Stomach smooth muscle (tissue), 2 donors: ENCODE results near the gene LDLRAD4.

Source experiments
- H3K27ac ChIP-seq: one replicate; pipeline ENCODE4 v1.7.0; 2013; ENCODE audit warnings: mild to moderate bottlenecking, low read length, inconsistent platforms
- H3K27me3 ChIP-seq, 2 donors: one replicate each; pipeline ENCODE4 v1.7.0; 2013; ENCODE audit warnings: low read length in 2 of 2; ENCODE audit not compliant: insufficient read depth in 2 of 2, control insufficient read depth in 1 of 2
- H3K36me3 ChIP-seq, 2 donors: one replicate each; pipeline ENCODE4 v1.7.0; 2013; ENCODE audit warnings: low read length in 2 of 2; ENCODE audit not compliant: control insufficient read depth in 2 of 2, insufficient read depth in 2 of 2
- H3K4me1 ChIP-seq: one replicate; pipeline ENCODE4 v1.7.0; 2013; ENCODE audit warnings: low read length; ENCODE audit not compliant: control insufficient read depth, insufficient read depth
- H3K4me3 ChIP-seq, 2 donors: one replicate each; pipeline ENCODE4 v1.7.0; 2013; ENCODE audit warnings: low read length in 2 of 2
- H3K9ac ChIP-seq, 2 donors: one replicate each; pipeline ENCODE4 v1.7.0; 2013; ENCODE audit warnings: low read length in 2 of 2, mild to moderate bottlenecking in 1 of 2
- H3K9me3 ChIP-seq, 2 donors: one replicate each; pipeline ENCODE4 v1.7.0; 2013; ENCODE audit warnings: low read length in 2 of 2; ENCODE audit not compliant: control insufficient read depth in 2 of 2
- donor health status: healthy.
- donor health status: Pancreatic carcinoma.

LDLRAD4 gene

GRCh38 chr18:13398631-13399030 lies 180.1 kb downstream of the LDLRAD4 start:
- Histone ChIP-seq H3K9ac (no peak overlapping the region), H3K4me3 (no peak overlapping the region), H3K36me3 (peaks cover 0 to 2% of the 10 kb centered on the region in 2 donors), H3K27ac (no peak overlapping the region), H3K27me3 (no peaks in the 10 kb centered on the region), H3K9me3 (no peaks in the 10 kb centered on the region), H3K4me1 (peaks cover 3% of the 10 kb centered on the region)

GRCh38 chr18:13399511-13399910 lies 181.0 kb downstream of the LDLRAD4 start:
- H3K36me3 ChIP-seq = peaks cover 0 to 2% of the 10 kb centered on the region in 2 donors
- no peaks in the 10 kb centered on the region for H3K9me3 ChIP-seq
- H3K4me1 ChIP-seq = peaks cover 3% of the 10 kb centered on the region
- no peaks in the 10 kb centered on the region for H3K27me3 ChIP-seq
- H3K9ac ChIP-seq = no peak overlapping the region
- H3K4me3 ChIP-seq = no peak overlapping the region
- no peak overlapping the region for H3K27ac ChIP-seq

- Histone ChIP-seq H3K27ac (no peak overlapping the region), H3K4me1 (no peaks in the 10 kb centered on the region), H3K9me3 (no peaks in the 10 kb centered on the region), H3K36me3 (peaks cover 0 to 2% of the 10 kb centered on the region in 2 donors), H3K4me3 (no peak overlapping the region), H3K9ac (no peak overlapping the region), H3K27me3 (no peaks in the 10 kb centered on the region)
These were observed 182.2 kb downstream of the LDLRAD4 start for GRCh38 chr18:13400636-13401315.

GRCh38 chr18:13401404-13401803 lies 182.8 kb downstream of the LDLRAD4 start:
- Histone ChIP-seq H3K27me3 (no peaks in the 10 kb centered on the region), H3K27ac (no peak overlapping the region), H3K4me3 (no peak overlapping the region), H3K4me1 (no peaks in the 10 kb centered on the region), H3K9ac (no peak overlapping the region), H3K36me3 (peaks cover 0 to 2% of the 10 kb centered on the region in 2 donors), H3K9me3 (no peaks in the 10 kb centered on the region)

GRCh38 chr18:13401826-13402225 lies 183.3 kb downstream of the LDLRAD4 start:
- H3K36me3 ChIP-seq = peaks cover 0 to 2% of the 10 kb centered on the region in 2 donors
- H3K27ac ChIP-seq = no peak overlapping the region
- H3K27me3 ChIP-seq = no peaks in the 10 kb centered on the region
- no peak overlapping the region for H3K9ac ChIP-seq
- no peak overlapping the region for H3K4me3 ChIP-seq
- no peaks in the 10 kb centered on the region for H3K9me3 ChIP-seq
- H3K4me1 ChIP-seq = no peaks in the 10 kb centered on the region

GRCh38 chr18:13403786-13404549 lies 185.4 kb downstream of the LDLRAD4 start:
- Histone ChIP-seq H3K27me3 (no peaks in the 10 kb centered on the region), H3K9me3 (no peaks in the 10 kb centered on the region), H3K9ac (no peak overlapping the region), H3K4me1 (no peaks in the 10 kb centered on the region), H3K27ac (no peak overlapping the region), H3K36me3 (peaks cover 0 to 2% of the 10 kb centered on the region in 2 donors), H3K4me3 (no peak overlapping the region)

GRCh38 chr18:13405305-13406038 lies 186.9 kb downstream of the LDLRAD4 start:
- Histone ChIP-seq H3K27ac (no peak overlapping the region), H3K9ac (no peak overlapping the region), H3K4me1 (no peaks in the 10 kb centered on the region), H3K9me3 (no peaks in the 10 kb centered on the region), H3K4me3 (no peak overlapping the region), H3K36me3 (peaks cover 0 to 2% of the 10 kb centered on the region in 2 donors), H3K27me3 (no peaks in the 10 kb centered on the region)

- Histone ChIP-seq H3K4me1 (no peaks in the 10 kb centered on the region), H3K4me3 (no peak overlapping the region)
These were observed 187.6 kb downstream of the LDLRAD4 start for GRCh38 chr18:13406049-13406615.

GRCh38 chr18:13406736-13407135 lies 188.2 kb downstream of the LDLRAD4 start:
- no peak overlapping the region for H3K27ac ChIP-seq
- no peaks in the 10 kb centered on the region for H3K27me3 ChIP-seq
- no peak overlapping the region for H3K9ac ChIP-seq
- no peaks in the 10 kb centered on the region for H3K4me1 ChIP-seq
- H3K9me3 ChIP-seq = no peaks in the 10 kb centered on the region
- no peak overlapping the region for H3K4me3 ChIP-seq
- H3K36me3 ChIP-seq = no peaks in the 10 kb centered on the region

More at GRCh38 chr18:13406049-13406615, 187.6 kb downstream of the LDLRAD4 start:
- no peak overlapping the region for H3K27ac ChIP-seq
- no peaks in the 10 kb centered on the region for H3K27me3 ChIP-seq
- H3K36me3 ChIP-seq = no peaks in the 10 kb centered on the region
- no peak overlapping the region for H3K9ac ChIP-seq
- H3K9me3 ChIP-seq = no peaks in the 10 kb centered on the region

- Histone ChIP-seq H3K9me3 (peaks cover 0 to 3% of the 10 kb centered on the region in 2 donors), H3K4me3 (no peak overlapping the region), H3K36me3 (no peaks in the 10 kb centered on the region), H3K9ac (no peak overlapping the region), H3K27me3 (no peaks in the 10 kb centered on the region), H3K27ac (no peak overlapping the region), H3K4me1 (no peaks in the 10 kb centered on the region)
These were observed 188.9 kb downstream of the LDLRAD4 start for GRCh38 chr18:13407484-13407883.
